ENCODE measurements around the gene ADGRG7. TPM values are rescaled to one million over a fixed set of nuclear protein-coding genes. Genes with fewer than 3 reads are reported as not detected.

Gene ADGRG7
- total and polyA plus RNA-seq, 2 of the 13 experiments (the other 11 are each of a cell fraction or from before 2014, with no cell fraction given): not detected

- no peaks in the 10 kb centered on the region for H3K36me3 ChIP-seq (replicated peaks in 1 of 2; ENCODE audit: control insufficient read depth in 1 of 2, insufficient read depth in 2 of 2, low read length in 2 of 2)
- TF ChIP-seq ZNF281 (CRISPR knock-in tag; IDR thresholded peaks at IDR 0.05; ENCODE audit: borderline replicate concordance): no peak
- no peak for TF ChIP-seq ZNF776 (CRISPR knock-in tag; IDR thresholded peaks at IDR 0.05)
- no peak for TF ChIP-seq ZXDC (CRISPR knock-in tag; IDR thresholded peaks at IDR 0.05)
- TF ChIP-seq KDM2A (CRISPR knock-in tag; IDR thresholded peaks at IDR 0.05; ENCODE audit: borderline replicate concordance, low read depth): no peak
- no peak for TF ChIP-seq ZMYM4 (CRISPR knock-in tag; IDR thresholded peaks at IDR 0.05)
- no peak for TF ChIP-seq MTF2 (CRISPR knock-in tag; IDR thresholded peaks at IDR 0.05; ENCODE audit: borderline replicate concordance)
- no peak for TF ChIP-seq TAF1 (CRISPR knock-in tag; IDR thresholded peaks at IDR 0.05)
- TF ChIP-seq ARID5B (CRISPR knock-in tag; IDR thresholded peaks at IDR 0.05): no peak
- TF ChIP-seq ZNF136 (CRISPR knock-in tag; IDR thresholded peaks at IDR 0.05; ENCODE audit: low read depth): no peak
- TF ChIP-seq NCOA2 (CRISPR knock-in tag; IDR thresholded peaks at IDR 0.05): no peak
- TF ChIP-seq ZNF670 (CRISPR knock-in tag; IDR thresholded peaks at IDR 0.05; ENCODE audit: borderline replicate concordance): no peak
- no peak for TF ChIP-seq SOX6 (IDR thresholded peaks at IDR 0.05)
- TF ChIP-seq SOX6 (CRISPR knock-in tag; IDR thresholded peaks at IDR 0.05): no peak
- TF ChIP-seq, protein P1, sequence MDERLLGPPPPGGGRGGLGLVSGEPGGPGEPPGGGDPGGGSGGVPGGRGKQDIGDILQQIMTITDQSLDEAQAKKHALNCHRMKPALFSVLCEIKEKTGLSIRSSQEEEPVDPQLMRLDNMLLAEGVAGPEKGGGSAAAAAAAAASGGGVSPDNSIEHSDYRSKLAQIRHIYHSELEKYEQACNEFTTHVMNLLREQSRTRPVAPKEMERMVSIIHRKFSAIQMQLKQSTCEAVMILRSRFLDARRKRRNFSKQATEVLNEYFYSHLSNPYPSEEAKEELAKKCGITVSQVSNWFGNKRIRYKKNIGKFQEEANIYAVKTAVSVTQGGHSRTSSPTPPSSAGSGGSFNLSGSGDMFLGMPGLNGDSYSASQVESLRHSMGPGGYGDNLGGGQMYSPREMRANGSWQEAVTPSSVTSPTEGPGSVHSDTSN (CRISPR knock-in tag; IDR thresholded peaks at IDR 0.05): no peak
- TF ChIP-seq, protein P2, sequence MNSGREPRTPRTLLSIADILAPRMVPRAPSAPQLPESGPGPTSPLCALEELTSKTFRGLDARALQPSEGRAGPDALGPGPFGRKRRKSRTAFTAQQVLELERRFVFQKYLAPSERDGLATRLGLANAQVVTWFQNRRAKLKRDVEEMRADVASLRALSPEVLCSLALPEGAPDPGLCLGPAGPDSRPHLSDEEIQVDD (CRISPR knock-in tag; IDR thresholded peaks at IDR 0.05; ENCODE audit: borderline replicate concordance): no peak
Observed at GRCh38 chr3:100627491-100627890, 18.1 kb downstream of the ADGRG7 start.

More at GRCh38 chr3:100627491-100627890, 18.1 kb downstream of the ADGRG7 start:
- intact Hi-C loops (cut with micrococcal nuclease; ENCODE audit: unreplicated experiment): no loop called here
- Histone ChIP-seq H3K4me2 (ENCODE audit: low read depth, low read length) (no peak overlapping the region), H2AFZ (ENCODE audit: low read length) (no peak overlapping the region), H3K27me3 (ENCODE audit: control insufficient read depth in 1 of 2, insufficient read depth in 2 of 2, low read length in 2 of 2) (no peaks in the 10 kb centered on the region), H3K27ac (ENCODE audit: extremely low read length, insufficient read depth, low read length) (no peak overlapping the region), H3K79me2 (ENCODE audit: insufficient read depth, low read length) (no peaks in the 10 kb centered on the region), H3K4me1 (ENCODE audit: insufficient read depth, low read length) (no peaks in the 10 kb centered on the region), H3K9ac (ENCODE audit: insufficient read depth, low read depth, low read length) (no peak overlapping the region), H4K20me1 (ENCODE audit: insufficient read depth, low read length) (no peaks in the 10 kb centered on the region), H3K9me3 (ENCODE audit: low read length) (no peaks in the 10 kb centered on the region), H3K4me3 (replicated peaks in 1 of 3; ENCODE audit: insufficient read depth in 1 of 3, low read depth in 2 of 3, low read length in 3 of 3) (no peak overlapping the region)
- in situ Hi-C loops (cut with HindIII; ENCODE audit: extremely low pct_ligation_motif_present, low pct_unique_long_range_greater_than_20kb): no loop called here
- POLR2A ChIA-PET: no interaction called here
- 13% methylated on average over 2 of the region's 2 CpGs for WGBS (ENCODE audit: low lambda C conversion rate)
- BruUV-seq (replicated peaks): no TSS peak
- ATAC-seq (no peak), FAIRE-seq (no peak), DNase-seq (ENCODE audit: low spot score) (no peak)
- CTCF ChIA-PET (ENCODE audit: low intra/inter-chr PET ratio, low total read pairs): no interaction called here
